GF-D8 (cell line): ENCODE measurements around the gene LRRC32.
"Not testable (repeated sequence)": the region's sequence is repeated elsewhere in the genome, so short reads cannot be mapped to it uniquely, and the experiment has no call there.

Experiments used
- DNase-seq: peaks from one replicate; lab custom pipeline; 2025; lab: John Stamatoyannopoulos, UW

Gene LRRC32

DNA sequence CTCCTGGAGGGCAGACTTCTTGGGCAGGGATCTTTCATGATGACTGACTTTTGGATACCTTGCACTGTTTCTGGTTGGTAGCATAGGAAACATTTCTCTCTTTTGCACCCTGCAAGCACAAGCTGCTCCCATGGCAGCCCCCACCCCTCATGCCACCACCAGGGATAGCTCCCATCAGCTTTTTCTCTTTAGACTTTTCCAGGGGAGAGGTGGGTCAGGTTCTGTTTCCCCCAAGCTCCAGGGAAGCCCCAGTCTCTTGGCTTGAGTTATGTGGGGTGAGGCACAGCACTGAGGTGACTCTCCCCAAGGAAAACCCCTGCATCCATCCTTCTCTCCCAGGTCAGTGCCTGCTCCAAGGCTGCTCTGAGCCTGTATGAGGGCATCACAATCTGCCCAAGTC, 22.5 kb downstream of the LRRC32 start:
- DNase-seq: no peak

DNA sequence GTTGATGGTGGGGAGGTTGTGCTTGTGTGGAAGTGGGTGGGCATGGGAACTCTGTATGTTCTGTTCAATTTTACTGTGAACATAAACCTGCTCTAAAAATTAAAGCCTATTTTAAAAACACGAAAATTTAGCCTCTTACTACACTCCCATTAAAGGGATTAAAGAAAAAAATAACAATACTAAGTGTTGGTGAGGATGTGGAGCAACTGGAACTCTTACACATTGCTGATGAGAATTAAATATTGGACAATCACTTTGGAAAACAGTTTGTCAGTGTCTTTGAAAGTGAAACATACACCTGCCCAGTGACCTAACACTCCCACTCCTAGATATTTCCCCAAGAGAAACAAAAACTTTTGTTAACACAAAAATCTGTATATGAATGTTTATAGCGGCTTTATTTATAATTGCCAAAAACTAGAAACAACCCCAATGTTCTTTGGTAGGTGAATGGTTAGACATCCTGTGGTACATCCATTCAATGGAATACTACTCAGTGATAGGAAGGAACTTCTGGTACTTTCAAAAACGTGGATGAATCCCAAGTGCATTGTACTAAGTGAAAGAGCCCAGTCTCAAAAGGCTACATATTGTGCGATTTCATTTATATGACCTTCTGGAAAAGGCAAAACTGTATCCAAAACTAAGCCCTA, 23.5 kb downstream of the LRRC32 start:
- DNase-seq: no peak

- no peak for DNase-seq
Observed at GRCh38 chr11:76644591-76644990, 26.0 kb downstream of the LRRC32 start.

DNA sequence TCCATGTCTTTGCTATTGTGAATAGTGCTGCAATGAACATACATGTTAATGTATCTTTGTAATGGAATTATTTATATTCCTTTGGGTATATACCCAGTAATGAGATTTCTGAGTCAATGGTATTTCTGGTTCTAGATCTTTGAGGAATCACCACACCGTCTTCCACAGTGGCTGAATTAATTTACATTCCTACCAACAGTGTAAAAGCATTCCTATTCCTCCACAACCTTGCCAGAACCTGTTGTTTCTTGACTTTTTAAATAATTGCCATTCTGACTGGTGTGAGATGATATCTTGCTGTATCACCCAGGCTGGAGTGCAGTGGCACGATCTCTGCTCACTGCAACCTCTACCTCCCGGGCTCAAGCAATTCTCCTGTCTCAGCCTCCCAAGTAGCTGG, 26.8 kb downstream of the LRRC32 start:
- not testable (repeated sequence) for DNase-seq

DNA sequence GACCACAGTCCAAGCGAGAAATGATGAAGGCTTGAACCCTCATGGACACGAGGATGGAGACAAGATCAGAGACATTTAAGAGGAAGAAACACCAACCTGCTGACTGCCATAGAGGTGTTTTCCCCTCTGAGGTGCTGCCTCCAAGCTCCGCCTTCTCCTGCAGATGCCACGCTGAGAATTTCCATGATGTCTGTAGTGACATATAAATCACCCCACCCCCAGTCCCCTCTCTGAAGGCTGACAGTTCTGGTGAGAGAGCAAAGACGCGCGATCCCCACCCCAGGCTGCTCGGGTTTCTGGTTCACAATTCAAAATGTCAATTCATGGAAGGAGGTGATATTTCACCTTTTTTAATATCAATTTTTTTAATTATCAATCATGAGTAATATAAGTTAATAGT, 28.2 kb downstream of the LRRC32 start:
- no peak for DNase-seq

- no peak for DNase-seq
Observed at GRCh38 chr11:76641905-76642304, 28.6 kb downstream of the LRRC32 start.

GRCh38 chr11:76640501-76640900, 30.0 kb downstream of the LRRC32 start:
- no peak for DNase-seq

GRCh38 chr11:76639621-76640020, 30.9 kb downstream of the LRRC32 start:
- DNase-seq: no peak

- no peak for DNase-seq
Observed at GRCh38 chr11:76638270-76639197, 32.0 kb downstream of the LRRC32 start.

DNA sequence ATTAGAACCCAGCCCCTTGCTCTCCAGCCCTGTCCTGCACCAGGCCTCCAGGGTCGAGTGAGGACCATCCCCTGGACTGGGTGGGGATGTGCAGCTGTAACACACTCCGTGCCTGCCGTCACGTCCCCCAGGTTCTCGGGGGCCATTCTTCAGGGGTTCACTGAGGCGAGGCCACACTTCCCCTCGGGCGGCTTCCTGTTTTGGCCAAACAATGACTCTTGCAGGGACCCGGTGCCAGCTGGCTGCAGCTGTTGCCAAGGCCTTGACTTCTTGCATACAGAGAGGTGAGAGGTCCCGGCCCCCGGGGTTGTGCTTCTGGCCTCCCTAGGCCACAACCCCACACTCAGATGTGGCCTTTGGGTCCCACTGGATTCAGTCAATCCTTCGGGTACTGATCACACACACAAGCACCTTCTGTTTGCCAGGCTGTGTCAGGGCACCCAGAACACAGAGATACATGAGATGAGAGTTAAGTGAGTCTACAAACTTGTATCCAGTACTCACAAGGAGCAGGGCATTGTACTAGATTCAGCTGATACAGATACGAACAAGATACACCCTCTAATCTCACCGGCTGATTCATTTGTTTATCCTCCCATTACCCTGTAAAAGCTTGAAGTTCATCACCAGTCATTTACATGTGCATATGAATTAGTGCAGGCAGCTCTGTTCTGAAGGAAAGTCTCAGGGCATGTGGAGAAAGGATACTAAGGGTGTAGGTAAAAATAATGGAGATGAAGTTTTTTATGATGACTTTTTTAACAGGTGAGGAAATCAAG, 32.9 kb downstream of the LRRC32 start:
- peak; percentile 59 for DNase-seq

DNA sequence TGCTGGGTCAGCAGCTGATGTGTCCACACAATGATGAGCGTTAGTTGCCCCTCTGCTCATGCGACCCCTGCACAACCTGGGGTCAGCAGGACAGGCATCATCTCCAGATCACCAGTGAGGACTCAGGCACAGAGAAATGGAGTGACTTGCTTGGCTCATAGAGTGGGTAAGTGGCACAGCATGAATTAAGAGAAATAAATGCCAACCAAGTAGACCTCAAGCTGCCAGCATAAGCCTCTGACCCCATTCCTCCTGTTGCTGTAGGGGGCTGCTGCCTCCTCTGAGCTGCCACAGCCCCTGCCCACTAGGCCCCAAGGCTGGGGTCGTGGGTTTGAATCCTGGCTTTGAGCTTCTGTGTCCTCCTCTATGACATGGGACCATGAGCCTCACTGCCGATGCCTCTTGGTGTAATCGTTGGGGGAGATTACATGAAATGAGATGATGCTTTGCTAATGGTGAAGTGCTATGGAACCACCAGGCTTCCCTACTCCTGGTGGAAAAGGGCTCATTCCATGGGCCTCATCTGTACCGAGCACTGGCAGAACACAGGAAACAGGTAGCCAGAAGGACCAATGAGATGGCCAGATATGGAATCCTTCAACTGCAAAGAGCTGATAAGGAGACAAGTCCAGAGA, 33.6 kb downstream of the LRRC32 start:
- no peak for DNase-seq

DNA sequence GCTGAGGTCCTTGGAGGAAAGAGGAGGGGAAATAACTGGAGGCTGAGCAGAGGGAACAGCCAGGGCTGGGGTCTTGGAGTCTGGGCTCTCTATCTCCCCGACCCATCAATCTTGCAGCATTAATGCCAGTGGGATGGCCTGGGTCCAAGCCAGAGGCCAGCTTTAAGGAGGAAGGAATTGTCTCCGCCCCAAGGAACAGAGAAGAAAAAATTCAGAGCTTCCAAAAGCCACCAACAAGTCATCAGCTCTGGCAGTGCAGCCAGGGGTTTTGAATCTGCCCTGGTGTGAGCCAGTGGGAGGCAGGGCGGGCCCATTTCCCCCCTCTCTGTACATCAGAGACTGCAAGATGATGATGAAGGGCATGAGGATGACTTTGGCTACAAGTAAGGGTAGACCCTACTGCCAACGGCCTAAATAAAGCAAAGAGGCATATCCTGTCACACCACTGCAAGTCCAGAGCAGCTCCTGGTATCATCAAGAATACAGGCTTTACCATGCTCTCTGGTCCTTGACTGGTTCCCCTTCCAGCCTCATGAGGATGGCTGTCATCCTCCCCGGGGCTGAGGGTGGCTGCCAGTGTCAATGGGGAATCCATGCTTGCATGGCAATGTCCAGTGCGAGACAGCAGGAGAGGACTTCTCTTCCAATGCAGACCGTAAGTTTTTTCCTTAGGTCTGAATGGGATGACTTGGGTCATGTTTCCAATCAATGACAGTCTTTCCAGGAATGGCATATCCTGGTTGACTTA, 34.4 kb downstream of the LRRC32 start:
- DNase-seq: no peak

GRCh38 chr11:76634886-76635285, 35.7 kb downstream of the LRRC32 start:
- no peak for DNase-seq

- DNase-seq: no peak
Observed at GRCh38 chr11:76632492-76632891, 38.1 kb downstream of the LRRC32 start.

DNA sequence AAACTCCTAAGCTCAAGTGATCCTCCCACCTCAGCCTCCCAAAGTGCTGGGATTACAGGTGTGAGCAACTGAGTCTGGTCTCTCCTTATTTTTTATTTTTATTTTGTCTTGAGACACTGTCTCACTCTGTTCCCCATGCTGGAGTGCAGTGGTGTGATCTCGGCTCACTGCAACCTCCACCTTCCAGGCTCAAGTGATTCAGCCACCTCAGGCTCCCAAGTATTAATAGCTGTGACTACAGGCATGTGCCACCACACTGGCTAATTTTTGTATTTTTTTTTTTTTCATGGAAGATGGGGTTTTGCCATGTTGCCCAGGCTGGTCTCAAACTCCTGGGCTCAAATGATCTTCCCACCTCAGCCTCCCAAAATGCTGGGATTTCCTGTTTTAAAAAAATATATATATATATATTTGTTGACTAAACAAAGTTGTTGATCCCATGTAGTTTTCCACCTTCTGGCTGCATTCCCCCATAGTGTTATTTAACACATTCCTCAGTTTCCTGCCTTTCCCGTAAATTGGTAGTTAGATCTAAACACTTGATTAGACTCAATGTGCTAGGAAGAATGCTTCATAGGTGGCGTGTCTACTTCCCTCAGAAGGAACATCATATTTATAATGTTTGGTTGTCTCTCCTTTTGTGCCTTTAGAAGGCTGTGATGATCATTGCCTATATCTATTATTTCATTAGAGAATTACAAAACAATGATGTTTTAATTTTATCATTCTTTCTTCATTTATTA, 38.8 kb downstream of the LRRC32 start:
- no peak for DNase-seq

GRCh38 chr11:76630600-76631281, 39.8 kb downstream of the LRRC32 start:
- no peak for DNase-seq

- peak; percentile 70 for DNase-seq
Observed at GRCh38 chr11:76629853-76630599, 40.5 kb downstream of the LRRC32 start.

DNA sequence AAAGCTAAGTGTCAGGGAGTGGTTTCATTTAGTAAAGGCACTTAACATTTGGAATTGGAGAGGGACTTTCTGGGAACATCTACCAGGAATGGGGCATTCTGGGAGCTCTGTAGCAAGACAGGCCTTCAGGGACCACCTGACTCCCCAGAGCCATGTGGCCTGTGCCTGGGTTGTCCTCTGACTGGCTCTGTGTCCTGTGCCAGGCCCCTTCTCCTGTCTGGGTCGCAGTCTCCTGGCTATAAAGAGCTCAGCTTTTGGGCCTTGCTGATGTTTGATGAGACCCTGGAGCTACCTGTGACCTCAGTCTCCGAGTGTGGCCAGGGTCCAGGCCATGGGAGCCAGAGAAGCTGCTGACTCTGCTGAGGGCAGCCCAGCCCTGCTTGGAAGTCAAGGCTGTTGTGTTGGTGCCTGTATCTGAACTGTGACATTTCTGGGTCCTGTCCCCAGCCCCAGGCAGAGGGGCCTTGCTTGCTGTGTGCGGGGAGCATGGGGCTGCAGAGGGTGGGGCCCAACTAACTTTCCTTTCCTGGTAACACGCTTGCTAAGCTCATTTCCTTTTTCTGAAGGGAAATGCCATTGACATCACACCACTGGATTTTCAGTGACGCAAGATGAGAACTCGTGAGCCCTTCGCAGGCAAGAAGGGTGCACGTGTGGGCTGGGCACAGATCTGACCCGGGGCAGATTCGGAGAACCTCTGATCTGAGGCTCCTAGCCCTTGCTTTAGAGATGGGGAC, 41.3 kb downstream of the LRRC32 start:
- DNase-seq: peak; percentile 84
